ENCODE data around the gene TOGARAM2. TPM values are rescaled to one million over a fixed set of nuclear protein-coding genes. Genes with fewer than 3 reads are reported as not detected.

TOGARAM2 gene
- 0.07 TPM in 1 of 2 replicates, not detected in the other for total RNA-seq

DNA sequence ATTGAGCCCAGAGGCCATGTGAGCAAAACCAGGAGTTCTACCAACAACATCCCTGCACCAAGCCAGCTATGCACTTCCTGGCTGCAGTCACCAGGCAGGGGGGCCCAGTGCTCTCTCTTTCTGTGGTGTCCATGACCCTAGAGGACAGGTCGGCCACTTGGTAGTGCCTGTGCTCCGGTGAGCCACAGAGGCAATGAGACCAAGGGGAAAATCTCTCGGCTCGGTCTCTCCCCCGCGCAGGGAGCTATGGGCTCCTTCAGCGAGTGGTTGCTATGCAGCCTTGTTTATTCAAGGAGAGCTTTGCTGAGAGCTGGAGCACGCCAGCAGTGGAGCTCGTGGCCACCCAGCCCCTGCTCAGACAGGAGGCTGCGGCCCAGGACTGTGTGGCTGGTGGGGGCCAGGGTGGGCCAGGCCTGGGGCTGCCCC is at the start of gene TOGARAM2:
TOGARAM2 (plus strand) TSS at position 283 of the 426 bp plus-strand sequence. CDS start 13,537 bp downstream, outside the sequence.
- DNase-seq (ENCODE audit: low read depth) = no peak
- H3K4me3 ChIP-seq (ENCODE audit: low read depth, low read length) = no peak within 1 kb of the TSS
- TF ChIP-seq, protein P1, sequence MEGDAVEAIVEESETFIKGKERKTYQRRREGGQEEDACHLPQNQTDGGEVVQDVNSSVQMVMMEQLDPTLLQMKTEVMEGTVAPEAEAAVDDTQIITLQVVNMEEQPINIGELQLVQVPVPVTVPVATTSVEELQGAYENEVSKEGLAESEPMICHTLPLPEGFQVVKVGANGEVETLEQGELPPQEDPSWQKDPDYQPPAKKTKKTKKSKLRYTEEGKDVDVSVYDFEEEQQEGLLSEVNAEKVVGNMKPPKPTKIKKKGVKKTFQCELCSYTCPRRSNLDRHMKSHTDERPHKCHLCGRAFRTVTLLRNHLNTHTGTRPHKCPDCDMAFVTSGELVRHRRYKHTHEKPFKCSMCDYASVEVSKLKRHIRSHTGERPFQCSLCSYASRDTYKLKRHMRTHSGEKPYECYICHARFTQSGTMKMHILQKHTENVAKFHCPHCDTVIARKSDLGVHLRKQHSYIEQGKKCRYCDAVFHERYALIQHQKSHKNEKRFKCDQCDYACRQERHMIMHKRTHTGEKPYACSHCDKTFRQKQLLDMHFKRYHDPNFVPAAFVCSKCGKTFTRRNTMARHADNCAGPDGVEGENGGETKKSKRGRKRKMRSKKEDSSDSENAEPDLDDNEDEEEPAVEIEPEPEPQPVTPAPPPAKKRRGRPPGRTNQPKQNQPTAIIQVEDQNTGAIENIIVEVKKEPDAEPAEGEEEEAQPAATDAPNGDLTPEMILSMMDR (conservative IDR thresholded peaks at IDR 0.05; ENCODE audit: low read depth, low read length) = no peak

DNA sequence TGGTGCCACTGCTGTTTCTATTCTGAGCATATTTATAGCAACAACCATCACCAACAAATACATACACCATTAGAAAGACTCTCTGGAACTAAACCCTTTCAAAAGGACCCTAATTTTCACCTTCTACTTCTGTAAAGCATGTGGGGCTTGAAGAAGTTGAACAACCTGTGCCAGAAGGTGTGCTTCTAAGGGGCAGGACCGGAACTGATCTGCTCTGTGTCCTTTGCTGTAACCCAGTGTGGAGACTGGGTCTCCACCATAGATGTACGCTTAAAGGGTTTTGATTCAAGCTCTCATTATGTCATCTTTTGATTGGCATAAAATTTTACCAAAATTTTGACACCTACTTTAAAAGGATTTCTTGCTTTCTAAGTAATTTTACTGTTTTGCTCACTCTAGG is 46.3 kb upstream of the TOGARAM2 start:
- TF ChIP-seq, protein P1 (conservative IDR thresholded peaks at IDR 0.05; ENCODE audit: low read depth, low read length) = no peak
- no peak for DNase-seq (ENCODE audit: low read depth)
- no peak overlapping the region for H3K4me3 ChIP-seq (ENCODE audit: low read depth, low read length)

DNA sequence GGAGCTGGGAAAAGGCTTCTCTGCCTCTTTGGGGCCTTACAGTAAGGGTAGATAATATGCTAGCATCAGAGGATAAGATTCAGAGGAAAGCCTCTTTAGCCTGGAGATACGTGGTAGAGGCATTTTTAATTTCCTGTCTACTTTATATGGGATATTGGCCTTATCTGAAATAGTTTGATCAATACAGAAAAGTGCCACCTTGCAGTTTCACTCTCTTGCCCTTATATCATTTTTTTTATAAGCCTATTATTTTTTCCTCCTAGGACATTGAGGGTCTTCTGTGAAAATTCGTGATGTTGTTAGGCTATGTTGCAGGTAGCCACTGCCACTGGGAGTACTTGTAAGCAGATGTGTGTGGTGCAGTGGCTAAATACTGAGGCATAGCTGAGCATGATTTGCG is 40.1 kb upstream of the TOGARAM2 start:
- no peak for DNase-seq (ENCODE audit: low read depth)
- TF ChIP-seq, protein P1 (conservative IDR thresholded peaks at IDR 0.05; ENCODE audit: low read depth, low read length) = no peak
- no peak overlapping the region for H3K4me3 ChIP-seq (ENCODE audit: low read depth, low read length)

- H3K4me3 ChIP-seq (ENCODE audit: low read depth, low read length) = no peak overlapping the region
- no peak for DNase-seq (ENCODE audit: low read depth)
- TF ChIP-seq, protein P1 (conservative IDR thresholded peaks at IDR 0.05; ENCODE audit: low read depth, low read length) = no peak
Measured at GRCh38 chr2:28944535-28945248, 36.4 kb upstream of the TOGARAM2 start.

GRCh38 chr2:28948160-28948559 is 32.9 kb upstream of the TOGARAM2 start:
- no peak for DNase-seq (ENCODE audit: low read depth)
- H3K4me3 ChIP-seq (ENCODE audit: low read depth, low read length) = no peak overlapping the region
- TF ChIP-seq, protein P1 (conservative IDR thresholded peaks at IDR 0.05; ENCODE audit: low read depth, low read length) = no peak

DNA sequence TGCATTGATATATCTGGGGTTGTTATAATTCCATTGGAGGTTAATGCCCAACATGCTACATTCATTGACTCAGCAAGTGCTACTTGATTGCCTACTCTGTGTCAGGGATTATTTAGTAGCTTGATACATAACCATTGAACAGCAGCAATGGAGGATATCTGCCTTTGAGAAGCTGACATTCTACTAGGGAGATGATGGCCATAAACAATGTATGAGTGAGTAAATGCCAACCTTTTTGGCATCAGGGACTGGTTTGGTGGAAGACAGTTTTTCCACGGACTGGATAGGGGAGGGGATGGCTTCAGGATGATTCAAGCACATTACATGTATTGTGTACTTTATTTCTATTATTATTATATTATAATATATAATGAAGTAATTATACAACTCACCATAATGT is 31.9 kb upstream of the TOGARAM2 start:
- TF ChIP-seq, protein P1 (conservative IDR thresholded peaks at IDR 0.05; ENCODE audit: low read depth, low read length) = no peak
- H3K4me3 ChIP-seq (ENCODE audit: low read depth, low read length) = no peak overlapping the region
- no peak for DNase-seq (ENCODE audit: low read depth)

All from epithelial cell of proximal tubule (primary cell).